Esophagus squamous epithelium (tissue), 5 donors: ENCODE measurements around the gene LTB4R2. TPM values are rescaled to one million over a fixed set of nuclear protein-coding genes. Genes with fewer than 3 reads are reported as not detected.
"Not testable (repeated sequence)": the region's sequence is repeated elsewhere in the genome, so short reads cannot be mapped to it uniquely, and the experiment has no call there.

ENCODE experiments used
- DNase-seq: peaks from one replicate; lab custom pipeline; 2025; lab: John Stamatoyannopoulos, UW
- H3K27ac ChIP-seq, 4 donors: fragments of 200-600 bp; sonication (generic); one replicate each; pipeline ENCODE4 v1.5.1; 2016 to 2019; ENCODE audit warnings: mild to moderate bottlenecking in 1 of 4
- H3K27me3 ChIP-seq, 4 donors: fragments of 200-600 bp; sonication (generic); 1 replicate in 3 of 4; 2 replicates in 1 of 4; pipeline versions ENCODE4 v1.5.1 to v1.6.0; 2017 to 2021; ENCODE audit warnings: antibody characterized with exemption in 1 of 4
- H3K36me3 ChIP-seq, 3 donors: fragments of 200-600 bp; sonication (generic); one replicate each; pipeline ENCODE4 v1.5.1; 2016 to 2019
- H3K4me1 ChIP-seq, 3 donors: fragments of 200-600 bp; sonication (generic); one replicate each; pipeline ENCODE4 v1.5.1; 2017 to 2019
- H3K4me3 ChIP-seq, 4 donors: fragments of 200-600 bp; sonication (generic); 1 replicate in 3 of 4; 2 replicates in 1 of 4; pipeline ENCODE4 v1.5.1; 2016 to 2019; ENCODE audit warnings: mild to moderate bottlenecking in 2 of 4, moderate library complexity in 1 of 4
- H3K9me3 ChIP-seq, 3 donors: fragments of 200-600 bp; sonication (generic); one replicate each; pipeline ENCODE4 v1.5.1; 2016 to 2019
- POLR2A ChIP-seq, 4 donors: fragments of 450-650 bp; IDR thresholded peaks; one replicate each; pipeline ENCODE4 v1.6.1; 2017; ENCODE audit warnings: antibody characterized with exemption in 4 of 4, mild to moderate bottlenecking in 4 of 4, moderate library complexity in 3 of 4
- WGBS, 2 donors: methylation state at CpG; one replicate each; pipeline ENCODE4 v1.1.5; 2018; 5-methylcytosine and 5-hydroxymethylcytosine counted together
- intact Hi-C: fragments of 100-400 bp; cut with DNase I; formaldehyde crosslinking; loops from one replicate; pipeline ENCODE4 v1.15.0; 2022
- total RNA-seq, 4 donors: library from RNA; depleted of rRNA; stranded (reverse); fragments of >200 nt; gene quantifications; one replicate each; pipeline ENCODE4 v1.1.0, GENCODE V29; 2016
- TF ChIP-seq, protein P1 (sequence below), 6 experiments: fragments of 450-650 bp in 4 of 6; fragments of 200-600 bp in 2 of 6; sonication (generic) in 2 of 6; IDR thresholded peaks; one replicate each; pipeline ENCODE4 v1.5.1; 2016 to 2019; ENCODE audit warnings: antibody characterized with exemption in 6 of 6, mild to moderate bottlenecking in 4 of 6, moderate library complexity in 4 of 6
- donor health status: DM: yes; HTN: yes; CAD: no.

The LTB4R2 gene
- total RNA-seq, 4 donors from 2014 or later: 66.0 to 169 (median 123) TPM

DNA sequence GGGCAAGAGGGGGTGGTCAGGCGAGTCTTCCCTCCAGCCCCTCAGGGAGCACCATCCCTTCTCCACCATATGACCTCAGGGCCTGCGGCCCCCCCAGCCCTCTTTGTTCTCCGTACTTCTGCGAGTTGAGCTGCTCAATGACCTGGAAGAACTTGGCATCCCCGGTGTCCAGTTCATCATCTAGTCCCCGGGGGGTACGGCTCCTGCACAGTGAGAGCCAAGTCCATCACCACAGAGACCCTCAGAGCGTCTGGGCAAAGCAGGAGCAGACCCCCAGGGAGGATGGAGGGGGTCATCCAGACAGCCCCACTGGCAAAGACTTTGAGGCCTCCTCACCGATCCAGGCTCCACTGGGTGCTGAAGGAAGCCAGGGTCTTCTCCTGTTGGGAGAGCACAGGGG lies 16.0 kb downstream of the LTB4R2 start:
- TF ChIP-seq, protein P1, sequence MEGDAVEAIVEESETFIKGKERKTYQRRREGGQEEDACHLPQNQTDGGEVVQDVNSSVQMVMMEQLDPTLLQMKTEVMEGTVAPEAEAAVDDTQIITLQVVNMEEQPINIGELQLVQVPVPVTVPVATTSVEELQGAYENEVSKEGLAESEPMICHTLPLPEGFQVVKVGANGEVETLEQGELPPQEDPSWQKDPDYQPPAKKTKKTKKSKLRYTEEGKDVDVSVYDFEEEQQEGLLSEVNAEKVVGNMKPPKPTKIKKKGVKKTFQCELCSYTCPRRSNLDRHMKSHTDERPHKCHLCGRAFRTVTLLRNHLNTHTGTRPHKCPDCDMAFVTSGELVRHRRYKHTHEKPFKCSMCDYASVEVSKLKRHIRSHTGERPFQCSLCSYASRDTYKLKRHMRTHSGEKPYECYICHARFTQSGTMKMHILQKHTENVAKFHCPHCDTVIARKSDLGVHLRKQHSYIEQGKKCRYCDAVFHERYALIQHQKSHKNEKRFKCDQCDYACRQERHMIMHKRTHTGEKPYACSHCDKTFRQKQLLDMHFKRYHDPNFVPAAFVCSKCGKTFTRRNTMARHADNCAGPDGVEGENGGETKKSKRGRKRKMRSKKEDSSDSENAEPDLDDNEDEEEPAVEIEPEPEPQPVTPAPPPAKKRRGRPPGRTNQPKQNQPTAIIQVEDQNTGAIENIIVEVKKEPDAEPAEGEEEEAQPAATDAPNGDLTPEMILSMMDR (IDR thresholded peaks at IDR 0.05): no peak
- no peak for TF ChIP-seq POLR2A (IDR thresholded peaks at IDR 0.05)
- WGBS, 2 donors: 50 to 77% methylated on average over 3 to 5 of the region's 9 CpGs

DNA sequence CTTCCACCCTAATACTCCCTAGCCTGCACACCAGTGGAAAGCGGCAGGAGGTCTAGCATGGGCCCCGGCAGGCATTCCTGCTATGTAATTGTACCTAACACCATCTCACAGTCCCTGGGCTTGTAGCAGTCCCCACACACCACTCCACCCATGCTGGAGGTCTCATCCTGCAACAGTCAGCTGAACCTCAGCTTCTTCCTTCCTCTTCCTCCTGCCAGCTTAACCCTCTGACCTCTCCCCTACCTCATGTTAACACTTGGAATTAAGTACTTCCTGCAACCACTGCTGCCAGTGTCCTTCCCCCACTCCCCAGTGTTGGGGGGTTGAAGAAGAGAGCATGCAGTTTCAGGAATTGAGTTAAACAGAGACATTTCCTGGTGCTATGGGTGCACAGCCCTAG lies 17.4 kb downstream of the LTB4R2 start:
- DNase-seq: no peak
- 63 to 79% methylated on average over 2 of the region's 2 CpGs for WGBS, 2 donors
- intact Hi-C loops: no loop called here
- no peak overlapping the region for H3K4me3 ChIP-seq
- H3K9me3 ChIP-seq: no peaks in the 10 kb centered on the region
- TF ChIP-seq, protein P1 (IDR thresholded peaks at IDR 0.05): no peak
- TF ChIP-seq POLR2A (IDR thresholded peaks at IDR 0.05): no peak
- H3K27ac ChIP-seq: peak overlapping the region in 1 of 4 donors; percentile 36
- H3K27me3 ChIP-seq: peaks cover 0 to under 1% (median 0%) of the 10 kb centered on the region in 4 donors
- no peaks in the 10 kb centered on the region for H3K36me3 ChIP-seq
- H3K4me1 ChIP-seq: peaks cover 0 to 40% (median 6%) of the 10 kb centered on the region in 3 donors

More for the DNA sequence above, 16.0 kb downstream of the LTB4R2 start:
- intact Hi-C loops: no loop called here
- Histone ChIP-seq H3K4me3 (no peak overlapping the region), H3K36me3 (no peaks in the 10 kb centered on the region), H3K27me3 (no peaks in the 10 kb centered on the region), H3K4me1 (peaks cover 0 to 32% (median 0%) of the 10 kb centered on the region in 3 donors), H3K27ac (no peak overlapping the region), H3K9me3 (no peaks in the 10 kb centered on the region)
- DNase-seq: no peak

DNA sequence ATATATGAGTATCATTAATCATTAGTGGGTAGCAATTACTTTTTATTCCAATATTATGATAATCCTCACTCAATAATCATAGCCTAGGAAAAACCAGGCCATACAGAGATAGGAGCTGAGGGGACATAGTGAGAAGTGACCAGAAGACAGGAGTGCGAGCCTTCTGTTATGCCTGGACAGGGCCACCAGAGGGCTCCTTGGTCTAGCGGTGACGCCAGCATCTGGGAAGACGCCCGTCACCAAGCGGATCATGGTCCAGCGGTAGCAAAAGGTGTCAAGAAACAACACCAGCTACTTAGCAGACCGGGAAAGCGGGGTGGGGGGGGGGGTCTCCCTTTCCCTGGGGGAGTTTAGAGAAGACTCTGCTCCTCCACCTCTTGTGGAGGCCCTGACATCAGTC lies 18.0 kb downstream of the LTB4R2 start:
- DNase-seq, H3K9me3 ChIP-seq, H3K36me3 ChIP-seq, H3K27me3 ChIP-seq, intact Hi-C loops, H3K27ac ChIP-seq, H3K4me3 ChIP-seq: not testable (repeated sequence)
- H3K4me1 ChIP-seq: peaks cover 0 to 46% (median 12%) of the 10 kb centered on the region in 3 donors
- WGBS, 2 donors: 1 to 7% methylated on average over 6 to 9 of the region's 9 CpGs
- TF ChIP-seq, protein P1 (IDR thresholded peaks at IDR 0.05): peak; percentile 35 to 78 (median 60)

DNA sequence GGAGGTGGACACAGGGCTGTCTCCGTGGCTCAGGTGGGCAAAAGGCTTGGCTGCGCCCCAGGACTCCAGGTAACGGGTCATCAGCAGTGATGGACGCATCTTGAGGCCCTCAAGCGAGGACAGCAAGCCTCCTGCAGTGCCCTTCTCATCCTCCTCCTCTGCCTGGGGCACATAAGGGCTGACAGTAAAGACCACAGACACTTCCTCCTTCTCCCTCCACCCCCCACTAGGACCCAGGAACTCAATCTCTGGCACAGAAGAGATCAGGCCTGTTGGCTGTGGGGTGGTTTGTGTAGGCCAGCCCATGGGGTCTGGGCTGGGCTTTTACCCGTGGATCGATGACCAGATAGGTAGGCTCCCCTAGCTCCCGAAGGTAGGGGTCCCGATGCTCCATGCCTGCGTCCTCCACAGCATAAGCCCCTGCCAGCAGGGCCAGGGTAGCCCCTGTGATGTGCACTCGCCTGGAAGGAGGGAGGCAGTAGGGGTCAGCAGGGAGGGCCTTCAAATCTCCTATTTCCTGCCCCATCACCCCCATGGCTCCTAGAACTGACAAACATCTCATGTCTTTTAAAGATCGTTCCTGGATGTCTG lies 19.2 kb downstream of the LTB4R2 start:
- intact Hi-C loops: no loop called here
- no peaks in the 10 kb centered on the region for H3K36me3 ChIP-seq
- H3K4me3 ChIP-seq: no peak overlapping the region
- H3K4me1 ChIP-seq: peaks cover 11 to 59% (median 25%) of the 10 kb centered on the region in 3 donors
- 70 to 80% methylated on average over 6 to 9 of the region's 12 CpGs for WGBS, 2 donors
- no peak for DNase-seq
- H3K27me3 ChIP-seq: peaks cover 0 to 19% (median 3%) of the 10 kb centered on the region in 4 donors
- TF ChIP-seq, protein P1 (IDR thresholded peaks at IDR 0.05): no peak
- TF ChIP-seq POLR2A (IDR thresholded peaks at IDR 0.05): no peak
- no peaks in the 10 kb centered on the region for H3K9me3 ChIP-seq
- peak overlapping the region in 3 of 4 donors; percentile 18 to 32 (median 26) for H3K27ac ChIP-seq

DNA sequence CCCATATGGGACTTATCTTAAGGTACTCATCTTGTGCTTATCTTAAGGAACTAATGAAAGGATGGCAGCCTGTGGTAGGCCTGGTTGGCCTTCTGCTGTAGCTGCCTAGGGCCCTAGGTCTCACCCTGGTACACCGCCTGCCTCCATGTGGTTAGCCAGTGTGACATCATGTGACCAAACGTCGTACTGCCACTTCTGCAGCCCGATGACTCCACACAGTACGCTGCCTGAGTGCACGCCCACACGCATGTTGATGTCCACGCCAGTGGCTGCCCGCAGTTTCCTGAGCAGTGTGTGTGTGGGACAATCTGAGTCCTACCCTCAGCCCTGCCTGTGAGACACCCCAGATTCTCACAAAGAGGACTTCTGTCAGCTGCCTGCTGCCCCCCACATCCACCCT lies 19.8 kb downstream of the LTB4R2 start:
- WGBS, 2 donors: 62% methylated on average over 5 of the region's 9 CpGs; no CpG with 5 or more reads in 1 of the 2 donors
- peaks cover 0 to 25% (median 5%) of the 10 kb centered on the region in 4 donors for H3K27me3 ChIP-seq
- no peak overlapping the region for H3K4me3 ChIP-seq
- no peak for DNase-seq
- H3K4me1 ChIP-seq: peaks cover 17 to 64% (median 31%) of the 10 kb centered on the region in 3 donors
- H3K27ac ChIP-seq: peak overlapping the region in 2 of 4 donors; percentile 18 to 32
- no peaks in the 10 kb centered on the region for H3K9me3 ChIP-seq
- intact Hi-C loops: loop anchor here (5.0 kb wide), 1 partner anchor 103 kb away; no protein-coding TSS in a partner anchor
- TF ChIP-seq, protein P1 (IDR thresholded peaks at IDR 0.05): no peak
- TF ChIP-seq POLR2A (IDR thresholded peaks at IDR 0.05): peak in 1 of 4 donors; percentile 18
- no peaks in the 10 kb centered on the region for H3K36me3 ChIP-seq
